Measurements from ENCODE around the gene AP2S1. TPM values are rescaled to one million over a fixed set of nuclear protein-coding genes. Genes with fewer than 3 reads are reported as not detected.
"Not testable (repeated sequence)": the region's sequence is repeated elsewhere in the genome, so short reads cannot be mapped to it uniquely, and the experiment has no call there.

The AP2S1 gene
- total RNA-seq, 6 experiments from 2014 or later, result 67.2 to 82.6 (median 73.6) TPM

DNA sequence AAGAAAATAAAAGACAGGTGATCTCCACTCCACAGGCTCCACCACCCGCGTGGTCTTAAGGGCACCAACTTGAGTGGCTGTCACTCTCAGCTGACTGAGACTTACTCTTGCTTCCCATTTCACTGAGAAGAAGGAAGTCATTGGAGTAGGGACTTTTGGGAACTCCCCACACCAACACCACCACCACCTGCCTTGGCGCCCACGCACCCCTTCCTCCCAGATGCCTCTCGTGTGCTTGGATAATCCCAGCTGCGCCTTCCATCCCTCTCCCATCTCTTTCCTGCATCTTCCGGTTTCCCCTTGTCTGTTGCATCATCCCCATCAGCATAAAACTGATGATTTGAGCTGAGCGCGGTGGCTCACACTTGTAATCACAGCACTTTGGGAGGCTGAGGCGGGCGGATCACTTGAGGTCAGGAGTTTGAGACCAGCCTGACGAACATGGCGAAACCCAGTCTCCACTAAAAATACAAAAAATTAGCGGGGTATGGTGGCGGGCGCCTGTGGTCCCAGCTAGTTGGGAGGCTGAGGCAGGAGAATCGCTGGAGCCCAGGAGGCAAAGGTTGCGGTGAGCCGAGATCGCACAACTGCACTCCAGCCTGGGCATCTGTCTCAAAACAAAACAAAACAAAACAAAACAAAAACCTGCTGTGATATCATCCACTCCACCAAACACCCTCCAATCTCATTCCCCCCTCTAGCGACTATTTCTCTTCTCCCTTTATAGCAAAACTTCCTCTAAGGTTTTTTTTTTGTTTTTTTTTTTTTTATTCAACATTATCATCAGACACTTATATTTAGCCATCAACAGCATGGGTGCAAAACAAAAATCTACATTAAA, 25.5 kb downstream of the AP2S1 start:
- Histone ChIP-seq H3K27me3 (no peaks in the 10 kb centered on the region), H3K9me3 (no peaks in the 10 kb centered on the region), H3K36me3 (no peaks in the 10 kb centered on the region), H3K4me1 (no peaks in the 10 kb centered on the region), H3K4me3 (no peak overlapping the region), H3K27ac (no peak overlapping the region)
- DNase-seq (no peak), ATAC-seq (peak; percentile 42 to 67 (median 62))
- 69% methylated on average over 18 of the region's 21 CpGs for WGBS (ENCODE audit: insufficient coverage, low coverage, low lambda C conversion rate, missing lambda C conversion rate)
- no peak for TF ChIP-seq POLR2A (IDR thresholded peaks at IDR 0.05)
- TF ChIP-seq, protein P1, sequence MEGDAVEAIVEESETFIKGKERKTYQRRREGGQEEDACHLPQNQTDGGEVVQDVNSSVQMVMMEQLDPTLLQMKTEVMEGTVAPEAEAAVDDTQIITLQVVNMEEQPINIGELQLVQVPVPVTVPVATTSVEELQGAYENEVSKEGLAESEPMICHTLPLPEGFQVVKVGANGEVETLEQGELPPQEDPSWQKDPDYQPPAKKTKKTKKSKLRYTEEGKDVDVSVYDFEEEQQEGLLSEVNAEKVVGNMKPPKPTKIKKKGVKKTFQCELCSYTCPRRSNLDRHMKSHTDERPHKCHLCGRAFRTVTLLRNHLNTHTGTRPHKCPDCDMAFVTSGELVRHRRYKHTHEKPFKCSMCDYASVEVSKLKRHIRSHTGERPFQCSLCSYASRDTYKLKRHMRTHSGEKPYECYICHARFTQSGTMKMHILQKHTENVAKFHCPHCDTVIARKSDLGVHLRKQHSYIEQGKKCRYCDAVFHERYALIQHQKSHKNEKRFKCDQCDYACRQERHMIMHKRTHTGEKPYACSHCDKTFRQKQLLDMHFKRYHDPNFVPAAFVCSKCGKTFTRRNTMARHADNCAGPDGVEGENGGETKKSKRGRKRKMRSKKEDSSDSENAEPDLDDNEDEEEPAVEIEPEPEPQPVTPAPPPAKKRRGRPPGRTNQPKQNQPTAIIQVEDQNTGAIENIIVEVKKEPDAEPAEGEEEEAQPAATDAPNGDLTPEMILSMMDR (IDR thresholded peaks at IDR 0.05), result no peak
- intact Hi-C loops (cut with DNase I), result no loop called here

DNA sequence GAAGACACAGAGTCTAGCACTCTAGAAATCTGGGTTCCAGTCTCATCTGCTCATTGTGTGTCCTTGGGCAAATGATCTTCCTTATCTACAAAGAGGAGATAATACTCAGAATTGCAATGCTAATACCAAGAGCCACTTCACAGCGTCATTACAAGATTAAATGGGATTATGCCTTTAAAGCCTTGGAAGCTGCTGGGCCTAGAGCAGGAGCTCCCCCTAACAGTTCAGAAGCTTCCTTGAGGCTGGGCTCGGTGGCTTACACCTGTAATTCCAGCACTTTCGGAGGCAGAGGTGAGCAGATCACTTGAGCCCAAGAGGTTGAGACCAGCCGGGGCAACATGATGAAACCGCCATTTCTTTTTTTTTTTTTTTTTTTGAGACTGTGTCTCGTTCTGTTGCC, 27.6 kb downstream of the AP2S1 start:
- Histone ChIP-seq H3K36me3 (no peaks in the 10 kb centered on the region), H3K4me3 (no peak overlapping the region), H3K9me3 (no peaks in the 10 kb centered on the region), H3K27ac (no peak overlapping the region), H3K27me3 (no peaks in the 10 kb centered on the region), H3K4me1 (no peaks in the 10 kb centered on the region)
- TF ChIP-seq POLR2A (IDR thresholded peaks at IDR 0.05), result no peak
- TF ChIP-seq, protein P1 (IDR thresholded peaks at IDR 0.05), result no peak
- no peak for DNase-seq
- WGBS (ENCODE audit: insufficient coverage, low coverage, low lambda C conversion rate, missing lambda C conversion rate), result 20% methylated on average over 1 of the region's 6 CpGs
- intact Hi-C loops (cut with DNase I), result no loop called here
- no peak for ATAC-seq

DNA sequence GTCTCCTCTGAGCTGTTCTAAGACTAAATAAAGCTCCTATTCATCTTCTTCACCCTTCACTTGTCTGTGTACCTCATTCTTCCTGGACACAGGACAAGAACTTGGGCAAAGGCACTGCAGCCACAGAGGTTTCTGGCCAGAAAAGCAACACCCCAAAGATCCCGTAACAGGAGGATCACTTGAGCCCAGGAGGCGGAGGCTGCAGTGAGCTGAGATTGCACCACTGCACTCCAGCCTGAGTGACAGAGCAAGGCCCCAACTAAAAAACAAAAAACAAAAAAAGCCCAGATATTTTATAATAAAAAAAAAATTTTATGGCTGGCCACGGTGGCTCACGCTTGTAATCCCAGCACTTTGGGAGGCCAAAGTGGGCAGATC, 28.2 kb downstream of the AP2S1 start:
- H3K36me3 ChIP-seq; DNase-seq; H3K4me3 ChIP-seq; ATAC-seq; intact Hi-C loops (cut with DNase I); H3K27me3 ChIP-seq; H3K9me3 ChIP-seq; H3K27ac ChIP-seq; H3K4me1 ChIP-seq: not testable (repeated sequence)
- 85% methylated on average over 4 of the region's 4 CpGs for WGBS (ENCODE audit: insufficient coverage, low coverage, low lambda C conversion rate, missing lambda C conversion rate)

DNA sequence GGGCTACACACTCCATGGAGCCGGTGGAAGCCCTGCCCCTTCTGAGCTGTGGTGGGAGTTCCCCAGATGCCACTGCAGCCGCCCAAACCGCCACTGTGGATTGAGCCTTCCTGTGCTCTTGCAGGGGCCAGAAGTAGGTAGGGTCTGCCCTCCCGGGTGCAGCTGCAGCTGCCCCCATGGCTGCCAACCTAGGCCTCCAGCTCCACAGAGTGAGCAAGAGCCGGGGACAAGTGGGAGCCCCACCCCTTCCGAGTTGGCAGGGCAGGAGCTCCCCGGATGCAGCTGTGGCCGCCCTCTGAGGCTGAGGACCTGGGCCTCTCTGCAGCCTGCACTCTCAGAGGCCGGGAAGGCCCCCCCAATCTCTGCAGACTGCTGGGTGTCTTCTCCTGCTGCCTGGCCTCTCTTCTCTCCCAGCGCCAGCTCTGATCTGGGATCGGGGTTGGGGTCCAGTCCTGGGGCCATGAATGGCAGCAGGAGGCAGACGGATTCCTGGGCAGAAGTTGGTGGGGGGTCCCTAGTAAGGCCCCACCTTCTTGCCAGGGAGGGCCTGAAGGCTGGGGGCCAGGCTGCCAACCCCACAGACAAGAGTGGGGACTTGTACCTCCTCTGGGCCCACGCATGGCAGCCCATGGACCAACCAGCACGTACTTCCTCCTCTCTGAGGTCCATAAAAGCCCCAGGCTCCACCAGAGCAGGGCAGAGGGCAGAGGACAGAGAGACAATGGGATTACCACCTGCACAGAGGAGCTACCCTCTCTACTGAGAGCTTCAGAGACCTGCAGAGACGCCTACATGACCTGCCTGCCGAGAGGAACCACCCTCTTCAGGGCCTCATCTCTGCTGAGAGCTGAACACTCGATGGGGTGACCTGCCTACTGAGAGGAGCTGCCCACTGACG, 28.9 kb downstream of the AP2S1 start:
- Histone ChIP-seq H3K36me3 (no peaks in the 10 kb centered on the region), H3K27me3 (no peaks in the 10 kb centered on the region), H3K4me3 (no peak overlapping the region), H3K9me3 (no peaks in the 10 kb centered on the region), H3K27ac (no peak overlapping the region), H3K4me1 (no peaks in the 10 kb centered on the region)
- ATAC-seq, result peak in 3 of 4 donors; percentile 16 to 37 (median 21)
- no peak for DNase-seq
- TF ChIP-seq POLR2A (IDR thresholded peaks at IDR 0.05), result no peak
- WGBS (ENCODE audit: insufficient coverage, low coverage, low lambda C conversion rate, missing lambda C conversion rate), result 86% methylated on average over 5 of the region's 18 CpGs
- intact Hi-C loops (cut with DNase I), result no loop called here

DNA sequence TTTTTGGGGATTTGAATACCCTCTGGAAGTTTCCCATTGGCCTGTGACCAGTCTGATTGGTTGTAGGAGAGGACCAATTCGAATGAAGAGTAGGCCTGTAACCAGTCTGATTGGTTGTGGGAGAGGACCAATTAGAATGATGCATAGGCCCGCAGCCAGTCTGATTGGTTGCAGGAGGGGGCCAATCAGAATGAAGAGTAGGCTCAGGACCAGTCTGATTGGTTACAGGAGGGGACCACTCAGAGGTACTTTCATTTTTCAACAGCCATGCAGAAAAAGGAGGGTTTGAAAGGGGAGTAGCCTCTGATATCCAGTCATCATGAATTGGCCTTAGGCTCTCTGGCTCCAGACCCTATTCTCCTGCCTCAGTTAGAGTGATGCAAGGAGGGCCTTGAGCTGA, 31.8 kb downstream of the AP2S1 start:
- ATAC-seq, result no peak
- TF ChIP-seq POLR2A (IDR thresholded peaks at IDR 0.05), result no peak
- TF ChIP-seq, protein P1 (IDR thresholded peaks at IDR 0.05), result no peak
- Histone ChIP-seq H3K27me3 (no peaks in the 10 kb centered on the region), H3K4me3 (no peak overlapping the region), H3K4me1 (peaks cover 0 to 8% (median 0%) of the 10 kb centered on the region in 4 donors), H3K9me3 (no peaks in the 10 kb centered on the region), H3K36me3 (no peaks in the 10 kb centered on the region), H3K27ac (no peak overlapping the region)
- WGBS (ENCODE audit: insufficient coverage, low coverage, low lambda C conversion rate, missing lambda C conversion rate), result 86% methylated on average over 1 of the region's 2 CpGs
- intact Hi-C loops (cut with DNase I), result no loop called here
- DNase-seq, result no peak

All from right lobe of liver (tissue), 6 donors.